Activated CD8-positive, alpha-beta T cell treated with anti-CD3 and anti-CD28 coated beads for 36 hours (primary cell): ENCODE results near the gene OLFML2A. TPM values are rescaled to one million over a fixed set of nuclear protein-coding genes. Genes with fewer than 3 reads are reported as not detected.
"Not testable (repeated sequence)": the region's sequence is repeated elsewhere in the genome, so short reads cannot be mapped to it uniquely, and the experiment has no call there.

Experiments
- ATAC-seq: fragments of 200-7000 bp; cut with Tn5 transposase; one replicate; pipeline ENCODE4 v1.10.0; 2021; ENCODE audit warnings: mild to moderate bottlenecking, moderate library complexity
- CTCF ChIA-PET: fragments of 350-600 bp; sonication (Branson Sonifier 250); formaldehyde crosslinking; loops from one replicate; lab custom pipeline; 2021; ENCODE audit warnings: antibody characterized with exemption; lab: Charles Lee
- POLR2A ChIA-PET: fragments of 350-600 bp; sonication (Branson Sonifier 250); formaldehyde crosslinking; loops from one replicate; lab custom pipeline; 2021; ENCODE audit warnings: antibody characterized with exemption; lab: Charles Lee
- DNase-seq: peaks from one replicate; pipeline ENCODE4 v3.0.0-alpha.2; 2020
- H3K27ac Mint-ChIP-seq: one replicate; pipeline ENCODE4 v1.8.0; 2021; ENCODE audit warnings: mild to moderate bottlenecking, mixed read lengths
- H3K27me3 Mint-ChIP-seq: one replicate; pipeline ENCODE4 v1.8.0; 2021; ENCODE audit warnings: mixed read lengths
- H3K36me3 Mint-ChIP-seq: one replicate; pipeline ENCODE4 v1.8.0; 2021; ENCODE audit warnings: low read depth, mixed read lengths
- H3K4me1 Mint-ChIP-seq: one replicate; pipeline ENCODE4 v1.8.0; 2021; ENCODE audit warnings: low read depth, mixed read lengths
- H3K4me3 Mint-ChIP-seq: one replicate; pipeline ENCODE4 v1.8.0; 2021; ENCODE audit warnings: mild to moderate bottlenecking, moderate library complexity, mixed read lengths
- H3K9me3 Mint-ChIP-seq: one replicate; pipeline ENCODE4 v1.8.0; 2021; ENCODE audit warnings: mixed read lengths
- intact Hi-C: fragments of 100-400 bp; cut with micrococcal nuclease; formaldehyde crosslinking; loops from one replicate; pipeline ENCODE4 v1.10.0; 2022
- total RNA-seq, 2 experiments: library from RNA; stranded (reverse); gene quantifications; one replicate each; pipeline ENCODE4 v1.2.3, GENCODE V29; 2021
- TF ChIP-seq, protein P1 (sequence below): fragments of 200-600 bp; IDR thresholded peaks from one replicate; pipeline ENCODE4 v1.8.0; 2022; ENCODE audit warnings: antibody characterized with exemption, mild to moderate bottlenecking

The OLFML2A gene
- total RNA-seq, 2 experiments from 2014 or later: not detected

DNA sequence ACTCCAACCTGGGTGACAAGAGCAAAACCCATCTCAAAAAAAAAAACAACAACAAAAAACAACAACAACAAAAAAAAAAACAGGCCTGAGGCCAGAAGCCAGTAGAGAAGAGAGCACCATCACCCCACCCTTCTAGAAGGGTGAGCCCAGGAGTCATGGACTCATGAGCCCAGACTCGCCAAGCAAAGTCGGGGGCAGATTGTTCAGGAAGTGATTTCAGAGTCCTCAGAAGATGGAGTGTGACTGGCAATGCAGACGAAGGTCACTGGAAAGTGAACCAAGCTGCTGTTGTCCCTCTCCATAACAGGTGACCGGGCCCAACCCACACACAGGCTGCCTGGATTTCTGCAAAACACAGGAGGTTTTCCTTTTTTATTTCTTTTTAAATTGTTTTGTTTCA is 67.4 kb downstream of the OLFML2A start:
- no peak for DNase-seq
- H3K9me3 Mint-ChIP-seq: no peaks in the 10 kb centered on the region
- no peak for ATAC-seq
- no peaks in the 10 kb centered on the region for H3K36me3 Mint-ChIP-seq
- TF ChIP-seq, protein P1, sequence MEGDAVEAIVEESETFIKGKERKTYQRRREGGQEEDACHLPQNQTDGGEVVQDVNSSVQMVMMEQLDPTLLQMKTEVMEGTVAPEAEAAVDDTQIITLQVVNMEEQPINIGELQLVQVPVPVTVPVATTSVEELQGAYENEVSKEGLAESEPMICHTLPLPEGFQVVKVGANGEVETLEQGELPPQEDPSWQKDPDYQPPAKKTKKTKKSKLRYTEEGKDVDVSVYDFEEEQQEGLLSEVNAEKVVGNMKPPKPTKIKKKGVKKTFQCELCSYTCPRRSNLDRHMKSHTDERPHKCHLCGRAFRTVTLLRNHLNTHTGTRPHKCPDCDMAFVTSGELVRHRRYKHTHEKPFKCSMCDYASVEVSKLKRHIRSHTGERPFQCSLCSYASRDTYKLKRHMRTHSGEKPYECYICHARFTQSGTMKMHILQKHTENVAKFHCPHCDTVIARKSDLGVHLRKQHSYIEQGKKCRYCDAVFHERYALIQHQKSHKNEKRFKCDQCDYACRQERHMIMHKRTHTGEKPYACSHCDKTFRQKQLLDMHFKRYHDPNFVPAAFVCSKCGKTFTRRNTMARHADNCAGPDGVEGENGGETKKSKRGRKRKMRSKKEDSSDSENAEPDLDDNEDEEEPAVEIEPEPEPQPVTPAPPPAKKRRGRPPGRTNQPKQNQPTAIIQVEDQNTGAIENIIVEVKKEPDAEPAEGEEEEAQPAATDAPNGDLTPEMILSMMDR: no peak
- no peak overlapping the region for H3K27ac Mint-ChIP-seq
- H3K27me3 Mint-ChIP-seq: peaks cover 14% of the 10 kb centered on the region
- ChIA-PET CTCF (interaction anchor here (8.0 kb wide), 1 partner anchor 9 kb away, joined by 57 read pairs; the partner anchor contains the start of gene WDR38), POLR2A (no interaction called here)
- no peaks in the 10 kb centered on the region for H3K4me1 Mint-ChIP-seq
- intact Hi-C loops: no loop called here
- no peak overlapping the region for H3K4me3 Mint-ChIP-seq

DNA sequence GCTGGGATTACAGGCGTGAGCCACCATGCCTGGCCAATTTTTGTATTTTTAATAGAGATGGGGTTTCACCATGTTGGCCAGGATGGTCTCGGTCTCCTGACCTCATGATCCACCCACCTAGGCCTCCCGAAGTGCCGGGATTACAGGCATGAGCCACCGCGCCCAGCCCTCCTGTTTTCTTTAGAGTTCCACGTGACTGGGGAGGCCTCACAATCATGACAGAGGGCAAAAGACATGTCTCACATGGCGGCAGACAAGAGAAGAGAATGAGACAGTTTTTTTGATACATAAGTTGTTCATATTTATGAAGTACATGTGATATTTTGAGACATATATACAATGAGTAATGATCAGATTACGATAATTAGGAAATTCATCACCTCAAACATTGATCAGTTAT is 69.5 kb downstream of the OLFML2A start:
- intact Hi-C loops, H3K27ac Mint-ChIP-seq, H3K4me1 Mint-ChIP-seq, ATAC-seq, H3K36me3 Mint-ChIP-seq, H3K4me3 Mint-ChIP-seq, H3K9me3 Mint-ChIP-seq, DNase-seq: not testable (repeated sequence)
- CTCF ChIA-PET: interaction anchor here (1.0 to 1.7 kb wide), 2 partner anchors 10 to 71 kb away, joined by 3 to 4 read pairs; no protein-coding TSS in a partner anchor
- POLR2A ChIA-PET: interaction anchor here (1.3 kb wide), 1 partner anchor 10 kb away, joined by 3 read pairs; no protein-coding TSS in a partner anchor
- peaks cover 22% of the 10 kb centered on the region for H3K27me3 Mint-ChIP-seq

DNA sequence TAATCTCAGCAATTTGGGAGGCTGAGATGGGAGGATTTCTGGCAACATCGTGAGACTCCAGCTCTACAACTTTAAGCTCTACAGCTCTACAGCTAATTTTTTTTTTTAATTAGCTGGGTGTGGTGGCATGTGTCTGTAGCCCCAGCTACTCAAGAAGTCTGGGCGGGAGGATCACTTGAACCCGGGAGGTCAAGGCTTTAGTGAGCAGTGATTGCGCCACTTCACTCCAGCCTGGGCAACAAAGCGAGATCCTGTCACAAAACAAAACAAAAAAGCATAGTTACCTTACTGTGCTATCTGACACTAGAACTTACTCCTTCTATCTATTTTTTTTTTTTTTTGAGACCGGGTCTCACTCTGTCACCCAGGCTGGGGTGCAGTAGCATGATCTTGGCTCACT is 70.0 kb downstream of the OLFML2A start:
- intact Hi-C loops: no loop called here
- no peak for ATAC-seq
- POLR2A ChIA-PET: interaction anchor here (1.3 kb wide), 1 partner anchor 9 kb away, joined by 3 read pairs; no protein-coding TSS in a partner anchor
- H3K27ac Mint-ChIP-seq: no peak overlapping the region
- TF ChIP-seq, protein P1: no peak
- DNase-seq: no peak
- CTCF ChIA-PET: interaction anchor here (1.0 to 1.7 kb wide), 3 partner anchors 10 to 72 kb away, joined by 3 to 4 read pairs (median 3); partner anchors contain the start of gene OLFML2A
- peaks cover 22% of the 10 kb centered on the region for H3K27me3 Mint-ChIP-seq
- no peaks in the 10 kb centered on the region for H3K4me1 Mint-ChIP-seq
- H3K36me3 Mint-ChIP-seq: no peaks in the 10 kb centered on the region
- no peak overlapping the region for H3K4me3 Mint-ChIP-seq
- no peaks in the 10 kb centered on the region for H3K9me3 Mint-ChIP-seq

DNA sequence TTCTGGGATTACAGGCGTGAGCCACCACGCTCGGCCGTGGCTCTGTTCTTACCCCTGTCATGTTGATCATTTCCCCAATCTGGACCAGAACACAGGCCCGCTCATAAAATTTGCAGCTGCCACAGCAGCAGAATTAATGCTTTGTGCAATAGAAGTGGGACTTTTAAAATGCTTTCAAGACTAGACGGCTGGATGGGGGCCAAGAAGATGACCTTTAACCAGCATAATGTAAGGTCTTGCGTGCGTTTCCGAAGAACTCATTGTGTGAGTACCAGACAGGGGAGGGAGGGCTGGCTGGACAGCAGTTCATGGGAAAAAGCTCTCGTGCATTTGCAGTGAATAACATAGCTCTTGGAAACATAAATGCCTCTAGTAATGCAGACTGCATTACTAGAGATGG is 72.9 kb downstream of the OLFML2A start:
- intact Hi-C loops: no loop called here
- POLR2A ChIA-PET: interaction anchor here (1.4 kb wide), 1 partner anchor 9 kb away, joined by 3 read pairs; no protein-coding TSS in a partner anchor
- Mint-ChIP-seq H3K27ac (no peak overlapping the region), H3K9me3 (no peaks in the 10 kb centered on the region), H3K36me3 (no peaks in the 10 kb centered on the region), H3K4me1 (peaks cover 7% of the 10 kb centered on the region), H3K27me3 (peaks cover 24% of the 10 kb centered on the region), H3K4me3 (no peak overlapping the region)
- CTCF ChIA-PET: interaction anchor here (1.1 to 10.3 kb wide), 3 partner anchors 54 to 139 kb away, joined by 3 to 431 read pairs (median 3); partner anchors contain the start of genes NR6A1 and OLFML2A
- ATAC-seq: no peak
- TF ChIP-seq, protein P1: no peak
- DNase-seq: no peak

DNA sequence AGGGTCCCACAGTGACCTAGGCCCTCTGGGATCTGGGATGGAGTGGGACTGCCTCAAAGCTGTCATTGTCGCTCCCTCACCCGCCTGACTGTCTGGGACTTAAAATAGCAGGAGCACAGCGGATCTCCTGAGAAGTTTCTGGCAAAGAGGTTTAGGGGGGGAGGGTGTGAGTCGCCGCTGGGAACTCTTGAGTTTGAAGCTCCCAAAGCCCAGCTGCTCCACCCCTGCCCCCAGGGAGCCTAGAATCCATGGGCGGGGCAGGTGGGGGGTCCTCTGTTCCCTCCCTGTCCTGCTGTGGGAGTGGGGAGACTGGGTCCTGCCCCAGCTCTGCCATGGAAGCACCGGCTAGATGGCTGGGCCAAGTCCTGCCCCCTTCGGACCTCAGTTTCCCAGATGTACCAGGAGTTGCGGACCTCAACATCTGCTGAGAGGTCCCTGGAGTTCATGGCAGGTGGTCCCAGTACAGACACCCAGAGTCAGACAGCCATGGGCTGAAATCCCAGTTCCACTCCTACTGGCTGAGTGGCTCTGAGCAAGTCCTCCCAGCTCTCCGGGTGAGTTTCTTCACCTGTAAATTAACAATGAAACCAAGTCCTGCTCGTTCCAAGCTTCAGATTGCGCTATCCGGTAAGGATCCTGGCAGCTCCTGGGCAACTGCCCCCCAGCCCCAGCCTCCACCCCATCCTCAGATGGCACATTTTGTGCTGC is 75.3 kb downstream of the OLFML2A start:
- no peak for ATAC-seq
- Mint-ChIP-seq H3K9me3 (no peaks in the 10 kb centered on the region), H3K4me1 (peaks cover 13% of the 10 kb centered on the region), H3K27me3 (peaks cover 24% of the 10 kb centered on the region), H3K36me3 (peaks cover 2% of the 10 kb centered on the region), H3K4me3 (peak overlapping the region; percentile 46), H3K27ac (no peak overlapping the region)
- TF ChIP-seq, protein P1: no peak
- intact Hi-C loops: no loop called here
- no peak for DNase-seq
- CTCF ChIA-PET: interaction anchor here (0.6 to 10.3 kb wide), 29 partner anchors 10 to 448 kb away, joined by 3 to 431 read pairs (median 5); partner anchors contain the start of genes ARPC5L, NR6A1, OLFML2A and RPL35
- POLR2A ChIA-PET: interaction anchor here (0.7 to 12.4 kb wide), 5 partner anchors 9 to 389 kb away, joined by 3 to 280 read pairs (median 5); partner anchors contain the start of gene NR6A1
